GM19372 (cell line): Measurements from ENCODE around the gene MYO18A.
"Not testable (repeated sequence)": the region's sequence is repeated elsewhere in the genome, so short reads cannot be mapped to it uniquely, and the experiment has no call there.

ENCODE experiments used
- ATAC-seq: cut with Tn5 transposase; IDR thresholded peaks from one replicate; pipeline ENCODE4 v1.9.1; 2021; ENCODE audit warnings: mild to moderate bottlenecking, low read depth, moderate library complexity; ENCODE audit not compliant: unreplicated experiment

Gene MYO18A

DNA sequence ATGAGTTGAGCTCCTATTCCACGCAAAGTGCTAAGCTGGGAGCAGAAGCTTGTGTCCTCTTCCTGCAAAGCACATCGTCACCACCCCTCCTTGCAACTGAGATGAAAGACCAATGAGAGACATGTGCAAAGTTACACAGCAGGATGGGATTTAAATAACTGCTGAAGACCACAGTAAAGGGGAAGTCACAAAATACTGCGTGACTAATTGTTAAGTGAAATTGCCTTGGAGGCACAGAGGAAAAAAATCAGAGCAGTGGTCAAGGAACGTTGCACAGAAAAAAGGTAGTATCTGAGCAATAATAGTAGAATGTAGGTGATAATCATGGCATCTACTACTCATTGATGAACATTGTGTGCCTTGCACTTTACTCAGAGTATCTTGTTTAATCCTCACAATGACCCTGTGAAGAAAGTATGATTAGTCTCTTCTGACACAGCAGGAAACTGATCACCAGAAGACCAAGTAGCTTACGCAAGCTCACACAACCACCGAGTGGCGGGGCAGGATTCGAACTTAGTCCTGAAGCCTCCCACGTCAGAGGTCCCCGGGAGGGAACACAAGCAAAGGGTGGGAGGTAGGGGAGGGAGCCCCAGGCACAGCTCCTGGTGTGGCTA lies 15.4 kb upstream of the MYO18A start:
- no peak for ATAC-seq

DNA sequence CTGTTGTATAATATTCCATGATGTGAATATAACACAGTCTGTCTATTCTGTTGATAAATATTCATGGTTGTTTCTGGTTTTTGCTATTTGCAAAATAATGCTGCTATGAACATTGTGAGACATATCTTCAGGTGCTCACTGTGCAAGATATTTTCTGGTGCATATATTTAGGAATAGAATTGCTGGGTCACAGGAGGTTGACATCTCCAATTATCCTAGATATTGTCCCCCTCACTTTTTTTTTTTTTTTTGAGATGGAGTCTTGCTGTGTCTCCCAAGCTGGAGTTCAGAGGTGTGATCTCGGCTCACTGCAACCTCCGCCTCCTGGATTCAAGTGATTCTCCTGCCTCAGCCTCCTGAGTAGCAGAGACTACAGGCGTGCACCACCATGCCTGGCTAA lies 14.5 kb upstream of the MYO18A start:
- ATAC-seq, result no peak

- ATAC-seq, result no peak
These were observed 12.9 kb upstream of the MYO18A start for GRCh38 chr17:29193146-29193545.

GRCh38 chr17:29190592-29191207 lies 10.5 kb upstream of the MYO18A start:
- ATAC-seq, result no peak

DNA sequence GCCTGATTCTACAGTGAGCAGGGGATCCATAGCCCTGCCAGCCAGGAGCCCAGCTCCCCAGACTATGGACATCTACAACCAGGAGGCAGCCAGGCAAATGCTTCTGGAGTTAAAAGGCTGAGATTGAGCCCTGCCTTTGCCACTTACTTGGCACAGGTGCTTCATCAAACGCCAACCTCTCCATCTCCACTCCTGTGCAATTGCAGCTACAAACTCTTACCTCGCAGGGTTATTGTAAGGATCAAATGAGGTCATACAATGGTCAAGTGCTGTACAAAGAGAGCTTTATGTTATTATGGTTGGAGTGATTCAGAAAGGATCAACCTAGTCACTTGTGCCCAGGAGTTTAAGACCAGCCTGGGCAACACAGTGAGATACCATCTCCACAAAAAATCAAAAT lies 9.8 kb upstream of the MYO18A start:
- no peak for ATAC-seq

DNA sequence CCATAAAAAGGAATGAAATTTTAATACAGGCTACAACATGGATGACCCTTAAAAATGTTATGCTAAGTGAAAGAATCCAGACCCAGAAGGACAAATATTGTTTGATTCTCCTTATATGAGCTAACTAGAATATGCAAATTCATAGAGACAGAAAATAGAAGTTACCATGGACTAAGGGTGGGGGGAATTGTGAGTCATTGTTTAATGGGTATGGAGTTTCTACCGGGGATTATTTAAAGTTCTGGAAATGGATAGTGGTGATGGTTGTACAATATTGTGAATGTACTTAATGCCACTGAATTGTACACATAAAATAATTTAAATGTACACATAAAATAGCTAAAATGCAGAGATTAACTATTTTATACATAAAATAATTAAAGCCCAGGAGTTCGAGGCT lies 9.2 kb upstream of the MYO18A start:
- no peak for ATAC-seq

DNA sequence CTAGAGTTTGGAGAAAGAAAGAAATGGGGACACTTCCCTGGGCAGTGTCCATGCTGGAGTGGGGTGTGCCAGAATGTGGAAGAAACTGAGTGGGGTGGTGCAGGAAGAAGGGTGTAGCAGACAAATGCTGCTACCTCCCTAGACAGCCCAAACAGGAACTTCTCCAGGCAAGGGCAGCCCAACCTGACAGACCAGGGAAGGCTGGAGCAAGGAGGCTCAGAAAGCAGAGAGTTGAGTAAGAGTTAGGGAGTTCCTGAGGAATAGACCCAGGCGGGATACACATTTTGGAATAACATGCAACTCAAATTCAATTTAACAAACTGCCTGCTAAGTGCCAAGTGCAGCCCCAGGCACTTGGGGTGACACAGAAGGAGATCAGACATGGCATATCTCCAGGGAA lies 1.0 kb upstream of the MYO18A start:
- ATAC-seq, result no peak

GRCh38 chr17:29180788-29181160 lies 576 bp upstream of the MYO18A start:
- no peak for ATAC-seq

DNA sequence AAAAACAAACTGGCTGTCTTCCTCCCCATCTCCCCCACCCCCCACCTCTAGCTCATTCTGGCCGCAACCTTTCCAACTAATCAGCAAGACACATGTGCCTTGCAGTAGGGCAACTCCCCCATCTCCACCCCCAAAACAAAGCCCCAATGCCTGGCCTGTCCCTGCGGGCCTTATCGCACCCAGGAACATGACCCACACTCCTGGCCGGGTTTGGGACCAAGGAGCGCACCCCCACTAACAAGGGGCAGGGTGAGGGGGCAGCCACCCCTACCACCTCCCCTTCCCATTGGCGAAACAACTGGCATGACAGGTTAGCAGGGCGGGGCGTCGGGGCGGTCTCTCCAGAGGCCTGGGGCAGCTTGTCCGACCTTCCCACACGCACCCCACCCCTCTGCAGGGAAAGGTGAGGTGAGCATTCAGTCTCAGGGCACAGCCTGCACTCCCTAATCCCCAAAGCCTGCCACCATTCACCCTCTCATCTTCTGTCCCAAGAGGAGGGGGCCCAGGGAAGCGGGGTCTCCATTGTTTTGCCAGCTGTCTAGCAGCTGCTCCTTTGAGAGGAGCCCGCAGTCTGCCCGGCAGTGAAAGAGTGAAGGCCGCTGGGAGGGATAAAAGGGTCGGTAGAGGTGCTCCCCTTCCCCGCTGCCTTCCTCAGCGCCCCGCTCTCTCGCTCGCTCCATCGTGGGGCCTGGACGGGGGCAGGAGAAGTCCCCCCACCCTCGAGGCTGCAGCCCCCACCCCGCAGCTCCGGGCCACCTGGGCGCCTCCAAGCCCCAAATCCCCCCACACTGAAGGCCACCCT lies 765 bp downstream of the MYO18A start:
- no peak for ATAC-seq

- no peak for ATAC-seq
These were observed 1.4 kb downstream of the MYO18A start for GRCh38 chr17:29178750-29179231.

DNA sequence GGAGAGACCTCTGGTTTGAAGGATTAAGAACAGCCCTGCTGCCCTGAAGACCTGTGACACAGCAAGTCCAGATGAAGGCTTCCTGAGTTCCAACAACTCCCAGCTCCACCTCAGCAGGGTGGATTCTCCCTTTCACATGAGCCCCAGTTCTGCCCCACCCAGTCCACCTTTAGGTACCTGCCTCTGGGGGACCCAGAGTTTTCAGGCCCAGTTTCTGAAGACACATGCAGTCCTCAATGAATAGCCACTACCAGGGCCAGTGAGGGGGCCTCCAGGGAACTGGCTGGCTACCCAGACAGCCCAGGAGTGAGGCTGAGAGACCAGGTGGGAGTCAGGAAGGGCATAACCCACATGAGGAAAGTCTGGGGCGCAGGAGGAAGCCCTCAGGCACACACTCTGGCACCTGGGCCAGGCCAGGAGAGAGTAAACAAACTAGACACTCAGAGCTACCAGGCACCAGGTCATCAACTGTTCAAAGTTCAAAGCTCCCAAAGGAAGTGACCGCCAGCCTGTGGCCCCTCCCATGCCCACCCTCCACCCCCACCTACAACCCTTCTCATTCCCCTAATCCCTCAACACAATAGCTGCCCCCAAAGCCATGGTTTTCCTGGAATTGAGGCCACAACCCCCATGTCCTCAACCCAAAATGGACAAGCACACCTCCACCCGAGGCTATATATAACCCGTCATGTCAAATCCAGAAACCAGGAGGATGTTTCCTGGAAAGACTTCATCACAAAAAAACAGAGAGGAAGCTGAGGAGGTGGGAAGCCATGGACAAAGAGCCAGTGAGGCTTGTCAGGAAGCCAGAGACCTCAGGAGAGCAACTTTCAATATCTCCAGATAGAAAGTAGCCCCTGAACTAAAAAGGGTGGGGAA lies 2.1 kb downstream of the MYO18A start:
- no peak for ATAC-seq

DNA sequence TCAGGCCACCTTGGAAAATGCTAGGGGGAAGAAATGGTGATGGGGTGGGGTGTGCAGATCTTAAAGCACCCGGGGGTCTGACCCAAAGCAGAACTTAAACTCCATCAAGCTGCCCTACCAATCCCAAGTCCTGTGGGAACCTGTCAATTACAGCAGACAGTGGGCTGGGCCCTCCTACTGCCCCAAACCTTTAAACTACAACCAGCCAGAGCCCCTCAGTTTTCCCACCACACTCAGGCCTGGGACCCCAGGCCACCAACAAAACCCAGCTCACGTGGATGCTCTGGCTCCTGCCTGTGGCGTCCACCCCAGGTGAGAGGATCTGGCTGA lies 2.7 kb downstream of the MYO18A start:
- no peak for ATAC-seq

- no peak for ATAC-seq
These were observed 3.4 kb downstream of the MYO18A start for GRCh38 chr17:29176558-29177351.

DNA sequence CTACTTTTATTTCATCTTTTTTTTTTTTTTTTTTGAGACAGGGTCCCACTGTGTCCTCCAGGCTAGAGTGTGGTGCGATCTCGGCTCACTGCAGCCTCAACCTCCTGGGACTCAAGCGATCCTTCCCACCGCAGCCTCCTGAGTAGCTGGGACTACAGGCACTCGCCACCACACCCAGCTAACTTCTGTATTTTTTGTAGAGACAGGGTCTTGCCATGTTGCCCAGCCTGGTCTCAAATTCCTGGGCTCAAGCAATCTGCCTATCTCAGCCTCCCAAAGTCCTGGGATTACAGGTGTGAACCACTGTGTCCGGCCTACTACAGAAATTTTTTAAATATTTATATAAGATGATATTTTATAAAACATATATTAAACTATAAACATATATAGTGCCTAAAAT lies 4.8 kb downstream of the MYO18A start:
- no peak for ATAC-seq

GRCh38 chr17:29172589-29172988 lies 7.6 kb downstream of the MYO18A start:
- no peak for ATAC-seq

- ATAC-seq, result no peak
These were observed 9.5 kb downstream of the MYO18A start for GRCh38 chr17:29170682-29171081.

DNA sequence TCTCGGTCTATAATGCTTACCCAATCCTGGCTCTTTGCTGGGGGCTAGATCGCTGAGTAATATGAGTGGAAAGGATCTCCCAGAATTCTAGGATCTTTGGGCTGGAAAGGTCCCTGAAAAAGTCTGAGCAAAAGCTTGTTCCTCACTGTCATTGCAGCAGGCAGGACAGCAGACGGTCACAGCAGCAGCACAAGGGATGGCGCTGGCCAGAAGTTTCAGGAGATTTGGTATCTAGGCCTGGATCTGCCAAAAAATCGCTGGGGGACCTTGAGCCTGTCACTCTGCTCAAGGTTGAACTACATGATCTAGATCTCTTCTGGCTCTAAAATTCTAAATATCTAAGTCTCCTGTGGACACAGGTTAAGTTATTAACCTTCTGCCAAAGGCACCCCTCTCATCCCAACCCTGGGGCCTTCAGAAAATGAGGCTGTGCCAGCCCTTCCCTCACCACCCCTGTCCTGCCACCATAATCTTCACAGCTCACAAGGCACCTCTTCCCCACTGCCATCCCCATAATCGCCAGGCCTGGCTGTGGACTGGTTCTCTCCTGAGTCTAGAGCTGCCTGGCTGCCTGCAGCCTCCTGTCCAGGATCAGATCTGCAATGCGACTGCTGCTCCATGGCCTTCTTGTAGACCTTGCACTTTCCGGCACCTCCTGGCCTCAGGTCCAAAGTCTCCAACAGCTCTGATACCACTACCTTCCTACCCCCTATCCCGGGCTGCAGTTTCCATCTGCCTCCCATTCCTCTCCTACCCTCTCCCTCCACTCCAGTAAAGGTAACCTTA lies 10.2 kb downstream of the MYO18A start:
- ATAC-seq, result no peak

GRCh38 chr17:29168759-29169126 lies 11.5 kb downstream of the MYO18A start:
- ATAC-seq, result not testable (repeated sequence)

DNA sequence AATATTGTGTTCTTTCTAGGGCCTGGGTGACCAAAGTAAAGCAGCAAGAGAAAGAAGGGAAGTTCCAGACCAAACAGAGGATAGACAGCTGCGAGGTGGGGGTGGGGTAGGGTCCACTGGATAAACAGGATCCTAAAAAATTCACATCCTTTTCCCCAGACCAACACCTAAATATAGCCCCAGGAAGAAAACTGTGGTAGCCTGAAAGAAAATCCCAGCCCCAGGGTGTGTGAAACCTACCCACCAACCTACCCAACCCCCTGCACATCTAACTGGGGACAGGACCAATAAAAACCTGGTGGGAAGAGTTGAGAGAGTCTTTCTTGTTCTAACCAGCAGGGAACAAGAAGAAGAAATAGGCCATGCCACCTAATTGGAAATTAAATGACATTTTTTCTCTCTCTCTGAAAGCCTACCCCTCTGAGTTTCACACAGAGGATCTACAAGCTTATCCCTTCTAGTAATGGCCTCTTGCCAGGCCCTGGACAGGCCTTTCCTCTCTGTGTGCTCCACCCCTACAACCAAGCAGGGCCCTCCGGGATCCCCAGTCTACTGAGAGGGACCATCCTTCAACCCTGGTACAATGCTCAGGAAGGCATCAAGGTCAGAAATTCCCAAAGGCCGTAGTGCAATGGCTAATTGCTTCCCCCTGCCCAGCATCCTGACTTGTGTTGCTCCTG lies 12.0 kb downstream of the MYO18A start:
- ATAC-seq, result no peak
